Measurements from ENCODE around the gene COL15A1.

Gene COL15A1

DNA sequence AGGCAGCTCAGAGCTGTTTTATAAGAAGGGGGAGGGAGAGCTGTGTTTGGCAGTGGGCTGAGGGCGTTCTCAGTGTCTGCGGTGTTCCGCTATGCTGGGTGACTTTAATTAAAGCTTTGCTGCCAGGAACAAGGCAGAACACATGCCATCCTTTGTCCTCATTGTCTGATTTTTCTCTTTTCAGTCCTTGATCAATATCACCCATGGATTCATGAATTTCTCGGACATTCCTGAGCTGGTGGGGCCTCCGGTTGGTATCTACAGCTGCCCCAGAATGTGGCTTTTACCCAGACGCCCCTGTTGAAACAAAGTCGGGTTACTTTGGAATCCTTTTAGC lies 94.7 kb downstream of the COL15A1 start:
- Histone ChIP-seq H3K79me2 (ENCODE audit: low read length) (no peaks in the 10 kb centered on the region), H3K4me1 (ENCODE audit: low read length) (peaks cover 19% of the 10 kb centered on the region), H3K36me3 (replicated peaks; ENCODE audit: low read depth, low read length) (no peaks in the 10 kb centered on the region), H3K9ac (ENCODE audit: low read length) (no peak overlapping the region), H3K4me2 (ENCODE audit: low read length) (no peak overlapping the region), H3K4me3 (ENCODE audit: low read length) (no peak overlapping the region), H3K9me3 (ENCODE audit: insufficient read depth, low read length) (no peaks in the 10 kb centered on the region), H2AFZ (ENCODE audit: low read depth, low read length) (no peak overlapping the region), H3K27me3 (ENCODE audit: low read depth, low read length) (peaks cover 9% of the 10 kb centered on the region; the same call in 1 of the 2 replicates), H4K20me1 (ENCODE audit: insufficient read depth, low read length) (no peaks in the 10 kb centered on the region), H3K27ac (ENCODE audit: low read length) (no peak overlapping the region)
- TF ChIP-seq EZH2phosphoT487 (IDR thresholded peaks at IDR 0.05; ENCODE audit: low read depth) = no peak
- TF ChIP-seq, protein P1, sequence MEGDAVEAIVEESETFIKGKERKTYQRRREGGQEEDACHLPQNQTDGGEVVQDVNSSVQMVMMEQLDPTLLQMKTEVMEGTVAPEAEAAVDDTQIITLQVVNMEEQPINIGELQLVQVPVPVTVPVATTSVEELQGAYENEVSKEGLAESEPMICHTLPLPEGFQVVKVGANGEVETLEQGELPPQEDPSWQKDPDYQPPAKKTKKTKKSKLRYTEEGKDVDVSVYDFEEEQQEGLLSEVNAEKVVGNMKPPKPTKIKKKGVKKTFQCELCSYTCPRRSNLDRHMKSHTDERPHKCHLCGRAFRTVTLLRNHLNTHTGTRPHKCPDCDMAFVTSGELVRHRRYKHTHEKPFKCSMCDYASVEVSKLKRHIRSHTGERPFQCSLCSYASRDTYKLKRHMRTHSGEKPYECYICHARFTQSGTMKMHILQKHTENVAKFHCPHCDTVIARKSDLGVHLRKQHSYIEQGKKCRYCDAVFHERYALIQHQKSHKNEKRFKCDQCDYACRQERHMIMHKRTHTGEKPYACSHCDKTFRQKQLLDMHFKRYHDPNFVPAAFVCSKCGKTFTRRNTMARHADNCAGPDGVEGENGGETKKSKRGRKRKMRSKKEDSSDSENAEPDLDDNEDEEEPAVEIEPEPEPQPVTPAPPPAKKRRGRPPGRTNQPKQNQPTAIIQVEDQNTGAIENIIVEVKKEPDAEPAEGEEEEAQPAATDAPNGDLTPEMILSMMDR (IDR thresholded peaks at IDR 0.05; ENCODE audit: low read depth, low read length) = no peak

DNA sequence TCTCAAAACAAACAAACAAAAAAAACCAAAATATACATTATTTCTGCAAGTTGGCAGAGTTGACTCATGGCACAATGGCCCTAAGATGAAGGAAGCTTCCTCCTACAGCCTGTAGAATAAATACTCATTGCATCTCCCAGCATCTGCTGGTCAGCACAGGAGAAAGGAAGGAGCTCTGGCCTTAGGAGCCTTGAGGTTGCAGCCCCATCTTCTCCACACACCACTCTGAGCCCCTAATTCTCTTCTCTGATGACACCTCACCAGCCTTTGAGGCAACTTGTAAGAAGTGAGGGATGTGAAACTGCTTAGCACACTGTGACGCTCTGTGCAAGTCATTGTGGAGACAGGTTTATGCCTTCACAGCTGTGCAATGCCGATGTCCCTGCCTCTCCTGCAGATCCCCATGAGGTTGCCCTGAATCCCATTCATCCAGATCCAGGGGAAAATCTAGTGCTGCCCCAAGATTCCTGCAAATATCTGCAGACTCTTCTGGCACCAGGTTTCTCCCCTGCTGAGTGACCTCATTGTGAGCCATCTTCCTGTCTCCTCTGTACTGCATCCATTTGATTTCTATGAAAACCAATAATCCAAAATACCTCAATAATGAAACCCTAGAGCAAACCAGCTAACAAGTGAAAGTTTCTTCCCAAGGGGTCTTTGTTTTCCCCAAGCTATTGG lies 95.9 kb downstream of the COL15A1 start:
- 0 out of 2 replicates have a peak overlapping the region, but pooled peaks have one; percentile 50 for H2AFZ ChIP-seq (ENCODE audit: low read depth, low read length)
- H3K27me3 ChIP-seq (ENCODE audit: low read depth, low read length) = no peaks in the 10 kb centered on the region
- H3K4me3 ChIP-seq (ENCODE audit: low read length) = no peak overlapping the region
- no peak overlapping the region for H3K27ac ChIP-seq (ENCODE audit: low read length)
- no peaks in the 10 kb centered on the region for H3K79me2 ChIP-seq (ENCODE audit: low read length)
- no peaks in the 10 kb centered on the region for H4K20me1 ChIP-seq (ENCODE audit: insufficient read depth, low read length)
- peak overlapping the region; percentile 50 for H3K4me2 ChIP-seq (ENCODE audit: low read length)
- TF ChIP-seq EZH2phosphoT487 (IDR thresholded peaks at IDR 0.05; ENCODE audit: low read depth) = no peak
- TF ChIP-seq, protein P1 (IDR thresholded peaks at IDR 0.05; ENCODE audit: low read depth, low read length) = no peak
- no peak overlapping the region for H3K9ac ChIP-seq (ENCODE audit: low read length)
- H3K9me3 ChIP-seq (ENCODE audit: insufficient read depth, low read length) = no peaks in the 10 kb centered on the region
- no peaks in the 10 kb centered on the region for H3K36me3 ChIP-seq (replicated peaks; ENCODE audit: low read depth, low read length)
- peaks cover 15% of the 10 kb centered on the region for H3K4me1 ChIP-seq (ENCODE audit: low read length)

DNA sequence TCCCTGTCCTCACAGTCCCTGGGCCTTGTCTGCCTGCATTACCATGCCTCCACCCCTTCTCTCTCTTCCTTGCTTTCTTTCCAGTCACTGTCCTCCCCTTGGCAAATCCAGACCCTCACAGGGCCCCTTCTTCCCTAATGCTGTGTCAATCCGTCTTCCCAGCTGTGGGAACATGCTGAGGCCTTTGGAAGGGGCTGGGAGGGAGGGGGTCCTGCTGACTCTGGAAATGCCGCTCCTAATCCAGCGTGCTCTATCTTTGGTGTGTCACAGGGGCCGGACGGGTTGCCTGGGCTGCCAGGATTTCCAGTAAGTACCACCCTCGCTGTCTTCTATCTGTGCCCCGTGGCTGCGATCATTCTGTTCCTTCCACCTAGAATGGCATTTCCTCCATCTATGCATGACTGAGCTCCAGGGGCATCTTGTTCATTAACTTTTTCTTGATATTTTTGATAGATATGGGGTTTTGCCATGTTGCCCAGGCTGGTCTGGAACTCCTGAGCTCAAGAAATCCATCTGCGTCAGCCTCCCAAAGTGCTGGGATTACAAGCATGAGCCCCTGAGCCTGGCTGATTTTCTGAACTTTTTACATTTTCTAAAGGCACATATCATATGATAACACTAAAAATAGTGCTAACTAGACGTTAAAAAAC lies 96.7 kb downstream of the COL15A1 start:
- H3K27me3 ChIP-seq (ENCODE audit: low read depth, low read length) = no peaks in the 10 kb centered on the region
- H3K36me3 ChIP-seq (replicated peaks; ENCODE audit: low read depth, low read length) = no peaks in the 10 kb centered on the region
- 0 out of 2 replicates have a peak overlapping the region, but pooled peaks have one; percentile 50 for H3K4me2 ChIP-seq (ENCODE audit: low read length)
- TF ChIP-seq EZH2phosphoT487 (IDR thresholded peaks at IDR 0.05; ENCODE audit: low read depth) = no peak
- TF ChIP-seq, protein P1 (IDR thresholded peaks at IDR 0.05; ENCODE audit: low read depth, low read length) = no peak
- H3K27ac ChIP-seq (ENCODE audit: low read length) = no peak overlapping the region
- H3K9ac ChIP-seq (ENCODE audit: low read length) = no peak overlapping the region
- H3K9me3 ChIP-seq (ENCODE audit: insufficient read depth, low read length) = no peaks in the 10 kb centered on the region
- H3K79me2 ChIP-seq (ENCODE audit: low read length) = no peaks in the 10 kb centered on the region
- no peaks in the 10 kb centered on the region for H4K20me1 ChIP-seq (ENCODE audit: insufficient read depth, low read length)
- H3K4me1 ChIP-seq (ENCODE audit: low read length) = peaks cover 11% of the 10 kb centered on the region
- H3K4me3 ChIP-seq (ENCODE audit: low read length) = no peak overlapping the region
- no peak overlapping the region for H2AFZ ChIP-seq (ENCODE audit: low read depth, low read length)

DNA sequence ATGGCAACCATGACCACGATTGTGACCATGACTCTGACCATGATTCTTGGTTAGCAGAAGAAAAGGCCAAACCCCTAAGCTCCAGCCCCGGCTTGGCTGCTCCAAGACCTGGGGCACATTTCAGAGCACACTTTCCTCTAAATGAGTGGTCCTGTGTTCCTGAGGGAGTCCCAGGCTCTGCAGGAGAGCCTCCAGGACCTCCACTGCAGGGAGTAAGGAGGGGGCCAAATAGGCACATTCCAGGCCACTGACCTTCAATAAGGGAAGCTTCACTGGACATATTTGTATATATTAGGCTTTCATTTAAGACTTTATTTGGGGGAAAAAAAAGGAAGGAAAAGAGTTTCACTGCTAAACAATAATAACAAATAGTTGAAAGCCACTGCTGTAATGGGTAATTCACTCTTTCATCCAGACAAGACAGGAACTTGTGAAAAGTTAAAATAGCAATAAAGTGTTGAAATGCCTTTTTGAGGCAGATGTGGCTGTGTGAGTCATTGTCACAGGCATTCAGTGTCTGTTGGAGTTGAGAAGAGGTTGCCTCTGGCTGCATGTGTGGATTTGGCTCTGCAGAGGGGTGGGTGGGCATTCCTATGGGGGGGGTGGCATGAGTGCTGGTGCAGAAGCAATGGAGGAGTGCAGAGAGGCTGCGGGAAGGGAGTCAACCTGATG lies 97.3 kb downstream of the COL15A1 start:
- H4K20me1 ChIP-seq (ENCODE audit: insufficient read depth, low read length) = no peaks in the 10 kb centered on the region
- no peaks in the 10 kb centered on the region for H3K9me3 ChIP-seq (ENCODE audit: insufficient read depth, low read length)
- H3K27me3 ChIP-seq (ENCODE audit: low read depth, low read length) = no peaks in the 10 kb centered on the region
- peaks cover 9% of the 10 kb centered on the region for H3K4me1 ChIP-seq (ENCODE audit: low read length)
- H3K36me3 ChIP-seq (replicated peaks; ENCODE audit: low read depth, low read length) = no peaks in the 10 kb centered on the region
- H3K4me3 ChIP-seq (ENCODE audit: low read length) = no peak overlapping the region
- H3K4me2 ChIP-seq (ENCODE audit: low read length) = no peak overlapping the region
- H3K79me2 ChIP-seq (ENCODE audit: low read length) = no peaks in the 10 kb centered on the region
- TF ChIP-seq, protein P1 (IDR thresholded peaks at IDR 0.05; ENCODE audit: low read depth, low read length) = no peak
- TF ChIP-seq EZH2phosphoT487 (IDR thresholded peaks at IDR 0.05; ENCODE audit: low read depth) = no peak
- no peak overlapping the region for H3K27ac ChIP-seq (ENCODE audit: low read length)
- no peak overlapping the region for H3K9ac ChIP-seq (ENCODE audit: low read length)
- H2AFZ ChIP-seq (ENCODE audit: low read depth, low read length) = no peak overlapping the region
